WTC11 (cell line): Measurements from ENCODE around the gene RPH3AL. TPM values are rescaled to one million over a fixed set of nuclear protein-coding genes. Genes with fewer than 3 reads are reported as not detected.
A peak's percentile ranks its signal among the peaks of the same experiment; 100 is the strongest.

Experiments
- ATAC-seq: fragments of 200-7000 bp; cut with Tn5 transposase; 2 replicates; pipeline ENCODE4 v1.10.0; 2021; ENCODE audit warnings: mild to moderate bottlenecking, moderate library complexity
- CTCF ChIA-PET: fragments of 300-600 bp; sonication (Branson Sonifier 250); formaldehyde crosslinking; loops from one replicate; lab custom pipeline; 2021; ENCODE audit warnings: antibody characterized with exemption; lab: Charles Lee
- POLR2A ChIA-PET: fragments of 350-600 bp; sonication (Branson Sonifier 250); formaldehyde crosslinking; loops from one replicate; lab custom pipeline; 2021; ENCODE audit warnings: antibody characterized with exemption; lab: Charles Lee
- DNase-seq: peaks from one replicate; pipeline ENCODE4 v3.0.0; 2021; ENCODE audit warnings: low spot score
- H3K27ac Mint-ChIP-seq: 2 replicates; pipeline ENCODE4 v1.8.0; 2021; ENCODE audit warnings: mixed read lengths
- H3K27me3 Mint-ChIP-seq: 2 replicates; pipeline ENCODE4 v1.8.0; 2021; ENCODE audit warnings: low read depth, mild to moderate bottlenecking, moderate library complexity, mixed read lengths
- H3K36me3 Mint-ChIP-seq: 2 replicates; pipeline ENCODE4 v1.8.0; 2021; ENCODE audit warnings: mixed read lengths
- H3K4me1 Mint-ChIP-seq: 2 replicates; pipeline ENCODE4 v1.8.0; 2022; ENCODE audit warnings: mixed read lengths
- H3K4me3 Mint-ChIP-seq: 2 replicates; pipeline ENCODE4 v1.8.0; 2021; ENCODE audit warnings: mild to moderate bottlenecking, moderate library complexity, mixed read lengths
- H3K9me3 Mint-ChIP-seq: 2 replicates; pipeline ENCODE4 v1.8.0; 2021; ENCODE audit warnings: mixed read lengths
- CDX4 ChIP-seq: fragments of 250-450 bp; sonication (Bioruptor Pico); IDR thresholded peaks from 2 replicates; pipeline ENCODE4 v1.9.0; 2021; ENCODE audit warnings: moderate library complexity, mild to moderate bottlenecking, inconsistent platforms, borderline replicate concordance
- CREM ChIP-seq: sonication (generic); formaldehyde crosslinking; IDR thresholded peaks from 2 replicates; pipeline ENCODE4 v1.8.1; 2022; ENCODE audit warnings: mild to moderate bottlenecking, missing genetic modification reagents, moderate library complexity
- FOXK1 ChIP-seq: sonication (generic); formaldehyde crosslinking; IDR thresholded peaks from 2 replicates; pipeline ENCODE4 v1.8.0; 2022; ENCODE audit warnings: mild to moderate bottlenecking, moderate library complexity, missing genetic modification reagents
- GRHL2 ChIP-seq: fragments of 250-450 bp; sonication (Bioruptor Pico); IDR thresholded peaks from 2 replicates; pipeline ENCODE4 v1.8.0; 2022; ENCODE audit warnings: mild to moderate bottlenecking, moderate library complexity; ENCODE audit not compliant: insufficient replicate concordance, severe bottlenecking
- IRF2 ChIP-seq: sonication (generic); formaldehyde crosslinking; IDR thresholded peaks from 2 replicates; pipeline ENCODE4 v1.8.0; 2022; ENCODE audit warnings: low read depth, missing genetic modification reagents, borderline replicate concordance
- JUN ChIP-seq: sonication (generic); formaldehyde crosslinking; IDR thresholded peaks from 2 replicates; pipeline ENCODE4 v1.8.0; 2023; ENCODE audit warnings: mild to moderate bottlenecking, missing genetic modification reagents
- MLX ChIP-seq: sonication (generic); formaldehyde crosslinking; IDR thresholded peaks from 2 replicates; pipeline ENCODE4 v1.8.1; 2023; ENCODE audit warnings: mild to moderate bottlenecking, missing genetic modification reagents, moderate library complexity
- MYBL2 ChIP-seq: sonication (generic); formaldehyde crosslinking; IDR thresholded peaks from 2 replicates; pipeline ENCODE4 v1.8.1; 2023; ENCODE audit warnings: mild to moderate bottlenecking, moderate library complexity, missing genetic modification reagents
- RELA ChIP-seq: sonication (generic); formaldehyde crosslinking; IDR thresholded peaks from 2 replicates; pipeline ENCODE4 v1.8.1; 2022; ENCODE audit warnings: missing genetic modification reagents, mild to moderate bottlenecking, borderline replicate concordance
- SMAD4 ChIP-seq: sonication (generic); formaldehyde crosslinking; IDR thresholded peaks from 2 replicates; pipeline ENCODE4 v1.8.0; 2022; ENCODE audit warnings: mild to moderate bottlenecking, missing genetic modification reagents
- TEAD4 ChIP-seq: sonication (generic); formaldehyde crosslinking; IDR thresholded peaks from 2 replicates; pipeline ENCODE4 v1.8.0; 2022; ENCODE audit warnings: mild to moderate bottlenecking, missing genetic modification reagents
- ZBTB43 ChIP-seq: sonication (generic); formaldehyde crosslinking; IDR thresholded peaks from 2 replicates; pipeline ENCODE4 v1.8.1; 2023; ENCODE audit warnings: mild to moderate bottlenecking, missing genetic modification reagents
- ZNF121 ChIP-seq: sonication (generic); formaldehyde crosslinking; IDR thresholded peaks from 2 replicates; pipeline ENCODE4 v1.8.0; 2023; ENCODE audit warnings: missing genetic modification reagents
- ZNF416 ChIP-seq: fragments of 250-450 bp; sonication (Bioruptor Pico); IDR thresholded peaks from 2 replicates; pipeline ENCODE4 v1.9.0; 2021; ENCODE audit warnings: mild to moderate bottlenecking, inconsistent platforms
- total RNA-seq: library from RNA; stranded (reverse); gene quantifications from 3 replicates; pipeline ENCODE4 v1.2.3, GENCODE V29; 2021
- TF ChIP-seq, protein P1 (sequence below): sonication (generic); formaldehyde crosslinking; IDR thresholded peaks from 2 replicates; pipeline ENCODE4 v1.8.1; 2023; ENCODE audit warnings: mild to moderate bottlenecking, missing genetic modification reagents, borderline replicate concordance
- TF ChIP-seq, protein P2 (sequence below): fragments of 250-450 bp; sonication (Bioruptor Pico); conservative IDR thresholded peaks from 2 replicates; pipeline ENCODE4 v1.9.0; 2021; ENCODE audit warnings: mild to moderate bottlenecking
- TF ChIP-seq, protein P3 (sequence below): sonication (generic); formaldehyde crosslinking; IDR thresholded peaks from 2 replicates; pipeline ENCODE4 v1.8.0; 2023; ENCODE audit warnings: missing genetic modification reagents, mild to moderate bottlenecking, borderline replicate concordance
- TF ChIP-seq, protein P4 (sequence below): sonication (generic); formaldehyde crosslinking; IDR thresholded peaks from 2 replicates; pipeline ENCODE4 v1.8.0; 2022; ENCODE audit warnings: missing genetic modification reagents

The RPH3AL gene
- total RNA-seq, 1 experiment from 2014 or later: 2.0 TPM

DNA sequence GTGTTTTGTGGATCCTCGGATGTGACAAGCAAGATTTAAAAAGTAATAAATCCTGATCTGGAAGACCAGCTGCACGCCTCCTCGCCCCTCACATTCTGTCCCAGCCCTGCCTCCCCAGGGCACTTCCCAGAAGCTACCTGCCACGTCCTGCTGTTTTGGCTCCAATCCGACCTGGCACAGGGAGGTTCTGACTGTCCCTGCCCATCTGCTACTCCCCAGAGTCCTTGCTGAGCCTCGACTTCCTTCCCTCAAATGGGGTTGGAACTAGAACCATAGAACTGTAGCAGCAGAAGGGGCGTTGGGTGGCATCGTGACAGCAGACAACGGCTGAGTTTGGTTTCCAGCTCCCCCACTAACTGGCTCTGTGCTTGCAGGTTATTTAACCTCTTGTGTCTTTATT is 71.7 kb downstream of the RPH3AL start:
- H3K4me3 Mint-ChIP-seq: no peak overlapping the region
- no peak overlapping the region for H3K27ac Mint-ChIP-seq
- peaks cover 2% of the 10 kb centered on the region for H3K27me3 Mint-ChIP-seq
- CTCF ChIA-PET: interaction anchor here (1.2 kb wide), 1 partner anchor 11 kb away, joined by 3 read pairs; no protein-coding TSS in a partner anchor
- TF ChIP-seq JUN (CRISPR knock-in tag) (no peak), IRF2 (CRISPR knock-in tag) (no peak)
- TF ChIP-seq, protein P1, sequence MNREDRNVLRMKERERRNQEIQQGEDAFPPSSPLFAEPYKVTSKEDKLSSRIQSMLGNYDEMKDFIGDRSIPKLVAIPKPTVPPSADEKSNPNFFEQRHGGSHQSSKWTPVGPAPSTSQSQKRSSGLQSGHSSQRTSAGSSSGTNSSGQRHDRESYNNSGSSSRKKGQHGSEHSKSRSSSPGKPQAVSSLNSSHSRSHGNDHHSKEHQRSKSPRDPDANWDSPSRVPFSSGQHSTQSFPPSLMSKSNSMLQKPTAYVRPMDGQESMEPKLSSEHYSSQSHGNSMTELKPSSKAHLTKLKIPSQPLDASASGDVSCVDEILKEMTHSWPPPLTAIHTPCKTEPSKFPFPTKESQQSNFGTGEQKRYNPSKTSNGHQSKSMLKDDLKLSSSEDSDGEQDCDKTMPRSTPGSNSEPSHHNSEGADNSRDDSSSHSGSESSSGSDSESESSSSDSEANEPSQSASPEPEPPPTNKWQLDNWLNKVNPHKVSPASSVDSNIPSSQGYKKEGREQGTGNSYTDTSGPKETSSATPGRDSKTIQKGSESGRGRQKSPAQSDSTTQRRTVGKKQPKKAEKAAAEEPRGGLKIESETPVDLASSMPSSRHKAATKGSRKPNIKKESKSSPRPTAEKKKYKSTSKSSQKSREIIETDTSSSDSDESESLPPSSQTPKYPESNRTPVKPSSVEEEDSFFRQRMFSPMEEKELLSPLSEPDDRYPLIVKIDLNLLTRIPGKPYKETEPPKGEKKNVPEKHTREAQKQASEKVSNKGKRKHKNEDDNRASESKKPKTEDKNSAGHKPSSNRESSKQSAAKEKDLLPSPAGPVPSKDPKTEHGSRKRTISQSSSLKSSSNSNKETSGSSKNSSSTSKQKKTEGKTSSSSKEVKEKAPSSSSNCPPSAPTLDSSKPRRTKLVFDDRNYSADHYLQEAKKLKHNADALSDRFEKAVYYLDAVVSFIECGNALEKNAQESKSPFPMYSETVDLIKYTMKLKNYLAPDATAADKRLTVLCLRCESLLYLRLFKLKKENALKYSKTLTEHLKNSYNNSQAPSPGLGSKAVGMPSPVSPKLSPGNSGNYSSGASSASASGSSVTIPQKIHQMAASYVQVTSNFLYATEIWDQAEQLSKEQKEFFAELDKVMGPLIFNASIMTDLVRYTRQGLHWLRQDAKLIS: no peak
- TF ChIP-seq, all 79 proteins: peak for 0
- ATAC-seq: no peak
- Mint-ChIP-seq H3K36me3 (no peaks in the 10 kb centered on the region; the same call in 1 of the 2 replicates), H3K9me3 (peaks cover 12% of the 10 kb centered on the region), H3K4me1 (peaks cover 3% of the 10 kb centered on the region; the same call in 1 of the 2 replicates)
- POLR2A ChIA-PET: no interaction called here
- DNase-seq: no peak

- Mint-ChIP-seq H3K9me3 (peaks cover 12% of the 10 kb centered on the region), H3K4me1 (peaks cover 3% of the 10 kb centered on the region; the same call in 1 of the 2 replicates), H3K36me3 (no peaks in the 10 kb centered on the region; the same call in 1 of the 2 replicates), H3K4me3 (no peak overlapping the region), H3K27me3 (peaks cover 2% of the 10 kb centered on the region), H3K27ac (peak overlapping the region; percentile 50; the same call in 1 of the 2 replicates)
- ChIA-PET POLR2A (no interaction called here), CTCF (interaction anchor here (1.2 kb wide), 1 partner anchor 10 kb away, joined by 3 read pairs; no protein-coding TSS in a partner anchor)
- ATAC-seq (no peak), DNase-seq (no peak)
- no peak for TF ChIP-seq ZBTB43
- TF ChIP-seq, protein P2, sequence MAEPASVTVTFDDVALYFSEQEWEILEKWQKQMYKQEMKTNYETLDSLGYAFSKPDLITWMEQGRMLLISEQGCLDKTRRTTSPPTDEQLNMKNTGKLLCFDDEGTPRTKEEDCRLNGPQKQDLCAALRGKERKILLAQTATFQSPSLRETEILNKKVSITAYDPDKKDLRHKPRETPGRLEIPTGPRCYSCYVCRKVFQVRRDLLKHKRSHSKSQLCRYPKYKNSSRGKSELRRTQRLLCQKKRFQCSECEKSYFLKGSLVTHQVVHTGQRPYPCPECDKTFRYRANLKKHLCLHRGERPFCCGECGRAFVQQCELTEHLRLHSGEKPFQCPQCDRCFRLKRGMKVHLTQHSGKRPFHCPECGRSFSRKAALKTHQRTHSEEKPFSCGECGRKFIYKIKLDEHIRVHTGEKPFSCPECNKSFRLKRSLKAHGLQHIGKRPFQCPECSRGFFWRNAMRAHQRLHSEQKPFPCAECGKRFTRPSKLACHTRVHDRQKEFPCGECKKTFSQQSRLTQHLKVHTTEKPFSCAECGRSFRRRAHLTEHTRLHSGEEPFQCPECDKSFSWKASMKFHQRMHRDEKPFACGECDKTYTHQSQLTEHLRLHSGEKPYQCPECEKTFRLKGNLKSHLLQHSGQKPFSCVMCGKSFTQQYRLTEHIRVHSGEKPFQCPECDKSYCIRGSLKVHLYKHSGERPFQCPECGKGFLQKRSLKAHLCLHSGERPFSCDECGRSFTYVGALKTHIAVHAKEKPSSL (CRISPR knock-in tag): no peak
- no peak for TF ChIP-seq GRHL2
- no peak for TF ChIP-seq ZNF416
- TF ChIP-seq, protein P3, sequence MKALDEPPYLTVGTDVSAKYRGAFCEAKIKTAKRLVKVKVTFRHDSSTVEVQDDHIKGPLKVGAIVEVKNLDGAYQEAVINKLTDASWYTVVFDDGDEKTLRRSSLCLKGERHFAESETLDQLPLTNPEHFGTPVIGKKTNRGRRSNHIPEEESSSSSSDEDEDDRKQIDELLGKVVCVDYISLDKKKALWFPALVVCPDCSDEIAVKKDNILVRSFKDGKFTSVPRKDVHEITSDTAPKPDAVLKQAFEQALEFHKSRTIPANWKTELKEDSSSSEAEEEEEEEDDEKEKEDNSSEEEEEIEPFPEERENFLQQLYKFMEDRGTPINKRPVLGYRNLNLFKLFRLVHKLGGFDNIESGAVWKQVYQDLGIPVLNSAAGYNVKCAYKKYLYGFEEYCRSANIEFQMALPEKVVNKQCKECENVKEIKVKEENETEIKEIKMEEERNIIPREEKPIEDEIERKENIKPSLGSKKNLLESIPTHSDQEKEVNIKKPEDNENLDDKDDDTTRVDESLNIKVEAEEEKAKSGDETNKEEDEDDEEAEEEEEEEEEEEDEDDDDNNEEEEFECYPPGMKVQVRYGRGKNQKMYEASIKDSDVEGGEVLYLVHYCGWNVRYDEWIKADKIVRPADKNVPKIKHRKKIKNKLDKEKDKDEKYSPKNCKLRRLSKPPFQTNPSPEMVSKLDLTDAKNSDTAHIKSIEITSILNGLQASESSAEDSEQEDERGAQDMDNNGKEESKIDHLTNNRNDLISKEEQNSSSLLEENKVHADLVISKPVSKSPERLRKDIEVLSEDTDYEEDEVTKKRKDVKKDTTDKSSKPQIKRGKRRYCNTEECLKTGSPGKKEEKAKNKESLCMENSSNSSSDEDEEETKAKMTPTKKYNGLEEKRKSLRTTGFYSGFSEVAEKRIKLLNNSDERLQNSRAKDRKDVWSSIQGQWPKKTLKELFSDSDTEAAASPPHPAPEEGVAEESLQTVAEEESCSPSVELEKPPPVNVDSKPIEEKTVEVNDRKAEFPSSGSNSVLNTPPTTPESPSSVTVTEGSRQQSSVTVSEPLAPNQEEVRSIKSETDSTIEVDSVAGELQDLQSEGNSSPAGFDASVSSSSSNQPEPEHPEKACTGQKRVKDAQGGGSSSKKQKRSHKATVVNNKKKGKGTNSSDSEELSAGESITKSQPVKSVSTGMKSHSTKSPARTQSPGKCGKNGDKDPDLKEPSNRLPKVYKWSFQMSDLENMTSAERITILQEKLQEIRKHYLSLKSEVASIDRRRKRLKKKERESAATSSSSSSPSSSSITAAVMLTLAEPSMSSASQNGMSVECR (CRISPR knock-in tag): no peak
- no peak for TF ChIP-seq CREM (CRISPR knock-in tag)
- no peak for TF ChIP-seq ZNF121
- TF ChIP-seq TEAD4 (CRISPR knock-in tag): no peak
- no peak for TF ChIP-seq RELA
- no peak for TF ChIP-seq SMAD4
- TF ChIP-seq MLX: no peak
- TF ChIP-seq MYBL2 (CRISPR knock-in tag): no peak
- TF ChIP-seq FOXK1: no peak
- TF ChIP-seq, protein P4, sequence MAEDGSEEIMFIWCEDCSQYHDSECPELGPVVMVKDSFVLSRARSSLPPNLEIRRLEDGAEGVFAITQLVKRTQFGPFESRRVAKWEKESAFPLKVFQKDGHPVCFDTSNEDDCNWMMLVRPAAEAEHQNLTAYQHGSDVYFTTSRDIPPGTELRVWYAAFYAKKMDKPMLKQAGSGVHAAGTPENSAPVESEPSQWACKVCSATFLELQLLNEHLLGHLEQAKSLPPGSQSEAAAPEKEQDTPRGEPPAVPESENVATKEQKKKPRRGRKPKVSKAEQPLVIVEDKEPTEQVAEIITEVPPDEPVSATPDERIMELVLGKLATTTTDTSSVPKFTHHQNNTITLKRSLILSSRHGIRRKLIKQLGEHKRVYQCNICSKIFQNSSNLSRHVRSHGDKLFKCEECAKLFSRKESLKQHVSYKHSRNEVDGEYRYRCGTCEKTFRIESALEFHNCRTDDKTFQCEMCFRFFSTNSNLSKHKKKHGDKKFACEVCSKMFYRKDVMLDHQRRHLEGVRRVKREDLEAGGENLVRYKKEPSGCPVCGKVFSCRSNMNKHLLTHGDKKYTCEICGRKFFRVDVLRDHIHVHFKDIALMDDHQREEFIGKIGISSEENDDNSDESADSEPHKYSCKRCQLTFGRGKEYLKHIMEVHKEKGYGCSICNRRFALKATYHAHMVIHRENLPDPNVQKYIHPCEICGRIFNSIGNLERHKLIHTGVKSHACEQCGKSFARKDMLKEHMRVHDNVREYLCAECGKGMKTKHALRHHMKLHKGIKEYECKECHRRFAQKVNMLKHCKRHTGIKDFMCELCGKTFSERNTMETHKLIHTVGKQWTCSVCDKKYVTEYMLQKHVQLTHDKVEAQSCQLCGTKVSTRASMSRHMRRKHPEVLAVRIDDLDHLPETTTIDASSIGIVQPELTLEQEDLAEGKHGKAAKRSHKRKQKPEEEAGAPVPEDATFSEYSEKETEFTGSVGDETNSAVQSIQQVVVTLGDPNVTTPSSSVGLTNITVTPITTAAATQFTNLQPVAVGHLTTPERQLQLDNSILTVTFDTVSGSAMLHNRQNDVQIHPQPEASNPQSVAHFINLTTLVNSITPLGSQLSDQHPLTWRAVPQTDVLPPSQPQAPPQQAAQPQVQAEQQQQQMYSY (CRISPR knock-in tag): no peak
- TF ChIP-seq CDX4 (CRISPR knock-in tag): no peak
Observed at GRCh38 chr17:280216-280615, 72.4 kb downstream of the RPH3AL start.
